HEK293 (cell line): ENCODE measurements around the gene ALOXE3.

ENCODE experiments used
- GFI1B ChIP-seq: fragments of 450-650 bp; formaldehyde crosslinking; IDR thresholded peaks from 2 replicates; pipeline ENCODE4 v1.5.1; 2016; ENCODE audit warnings: missing biosample characterization, missing genetic modification characterization
- KLF7 ChIP-seq: fragments of 450-650 bp; formaldehyde crosslinking; IDR thresholded peaks from 2 replicates; pipeline ENCODE4 v1.5.1; 2016; ENCODE audit warnings: missing biosample characterization, missing genetic modification characterization, borderline replicate concordance
- MEIS1 ChIP-seq: sonication (generic); formaldehyde crosslinking; IDR thresholded peaks from 2 replicates; pipeline ENCODE4 v1.8.1; 2022; ENCODE audit warnings: missing genetic modification reagents, mild to moderate bottlenecking, borderline replicate concordance
- MYNN ChIP-seq: fragments of 450-650 bp; formaldehyde crosslinking; IDR thresholded peaks from 2 replicates; pipeline ENCODE4 v1.5.1; 2016; ENCODE audit warnings: missing biosample characterization, missing genetic modification characterization, borderline replicate concordance
- MZF1 ChIP-seq: fragments of 450-650 bp; formaldehyde crosslinking; IDR thresholded peaks from 2 replicates; pipeline ENCODE4 v1.5.1; 2017; ENCODE audit warnings: missing biosample characterization, missing genetic modification characterization, borderline replicate concordance
- PRDM6 ChIP-seq: fragments of 450-650 bp; formaldehyde crosslinking; IDR thresholded peaks from 2 replicates; pipeline ENCODE4 v1.5.1; 2017; ENCODE audit warnings: missing biosample characterization, missing genetic modification characterization
- REPIN1 ChIP-seq: fragments of 450-650 bp; formaldehyde crosslinking; IDR thresholded peaks from 2 replicates; pipeline ENCODE4 v1.5.1; 2017; ENCODE audit warnings: missing biosample characterization, missing genetic modification characterization, low read depth
- REST ChIP-seq: fragments of 450-650 bp; formaldehyde crosslinking; IDR thresholded peaks from 2 replicates; pipeline ENCODE4 v1.5.1; 2016; ENCODE audit warnings: missing biosample characterization, missing genetic modification characterization
- TRIM28 ChIP-seq: IDR thresholded peaks from 2 replicates; pipeline ENCODE4 v1.6.1; 2011; ENCODE audit warnings: low read length, control low read depth, borderline replicate concordance
- TSHZ1 ChIP-seq: fragments of 450-650 bp; formaldehyde crosslinking; IDR thresholded peaks from 2 replicates; pipeline ENCODE4 v1.5.1; 2016; ENCODE audit warnings: missing biosample characterization, missing genetic modification characterization, borderline replicate concordance
- ZBTB10 ChIP-seq: fragments of 450-650 bp; formaldehyde crosslinking; IDR thresholded peaks from 2 replicates; pipeline ENCODE4 v1.5.1; 2016; ENCODE audit warnings: missing biosample characterization, missing genetic modification characterization
- ZBTB49 ChIP-seq: fragments of 450-650 bp; formaldehyde crosslinking; IDR thresholded peaks from 2 replicates; pipeline ENCODE4 v1.5.1; 2016; ENCODE audit warnings: missing biosample characterization, missing genetic modification characterization, low read depth
- ZNF274 ChIP-seq, 2 experiments: fragments of 200-500 bp in 1 of 2; fragments of 450-650 bp in 1 of 2; sonication (Bioruptor generic) in 1 of 2; formaldehyde crosslinking in 1 of 2; IDR thresholded peaks; 2 replicates each; pipeline versions ENCODE4 v1.5.1 to v1.6.1; 2014 to 2016; ENCODE audit warnings: borderline replicate concordance in 1 of 2, inconsistent platforms in 1 of 2, low read length in 1 of 2, missing biosample characterization in 1 of 2, missing genetic modification characterization in 1 of 2
- ZNF280C ChIP-seq: fragments of 450-650 bp; formaldehyde crosslinking; IDR thresholded peaks from 2 replicates; pipeline ENCODE4 v1.5.1; 2016; ENCODE audit warnings: missing biosample characterization, missing genetic modification characterization
- ZNF473 ChIP-seq: fragments of 450-650 bp; formaldehyde crosslinking; IDR thresholded peaks from 2 replicates; pipeline ENCODE4 v1.5.1; 2017; ENCODE audit warnings: missing biosample characterization, missing genetic modification characterization
- ZNF530 ChIP-seq: fragments of 450-650 bp; formaldehyde crosslinking; IDR thresholded peaks from 2 replicates; pipeline ENCODE4 v1.5.1; 2016; ENCODE audit warnings: low read depth, missing biosample characterization, missing genetic modification characterization
- ZNF544 ChIP-seq: fragments of 450-650 bp; formaldehyde crosslinking; IDR thresholded peaks from 2 replicates; pipeline ENCODE4 v1.5.0; 2017; ENCODE audit warnings: missing biosample characterization, missing genetic modification characterization
- ZNF560 ChIP-seq: fragments of 450-650 bp; formaldehyde crosslinking; IDR thresholded peaks from 2 replicates; pipeline ENCODE4 v1.5.1; 2017; ENCODE audit warnings: missing biosample characterization, missing genetic modification characterization, borderline replicate concordance
- ZNF571 ChIP-seq: fragments of 450-650 bp; formaldehyde crosslinking; IDR thresholded peaks from 2 replicates; pipeline ENCODE4 v1.5.0; 2017; ENCODE audit warnings: missing biosample characterization, missing genetic modification characterization
- ZNF768 ChIP-seq: fragments of 450-650 bp; formaldehyde crosslinking; IDR thresholded peaks from 2 replicates; pipeline ENCODE4 v1.5.1; 2018; ENCODE audit warnings: missing biosample characterization, mild to moderate bottlenecking, missing genetic modification characterization

ALOXE3 gene

GRCh38 chr17:8062807-8063483 is 55.4 kb downstream of the ALOXE3 start (continued):
- TF ChIP-seq TSHZ1 (tag by site-specific recombination) (0 out of 2 replicates have a peak, but pooled peaks have one; percentile 51), ZNF280C (tag by site-specific recombination) (no peak), REPIN1 (tag by site-specific recombination) (no peak), ZNF473 (tag by site-specific recombination) (no peak), ZNF571 (tag by site-specific recombination) (no peak), KLF7 (tag by site-specific recombination) (no peak), MZF1 (tag by site-specific recombination) (no peak), ZBTB10 (tag by site-specific recombination) (no peak), ZNF560 (tag by site-specific recombination) (no peak), MYNN (tag by site-specific recombination) (no peak), ZNF274 (IDR thresholded peaks at IDR 0.05; ENCODE audit: low read length) (no peak), ZNF274 (tag by site-specific recombination; IDR thresholded peaks at IDR 0.05; ENCODE audit: borderline replicate concordance) (no peak), ZBTB49 (tag by site-specific recombination) (no peak), ZNF544 (tag by site-specific recombination) (no peak), PRDM6 (tag by site-specific recombination) (peak; percentile 64; the same call in 1 of the 2 replicates), ZNF530 (tag by site-specific recombination) (no peak), ZNF768 (tag by site-specific recombination) (no peak), GFI1B (tag by site-specific recombination) (no peak), MEIS1 (CRISPR knock-in tag) (no peak), TRIM28 (no peak; the same call in none of the 2 replicates), REST (tag by site-specific recombination) (no peak)
